ENCODE results near the gene GASK1B. TPM values are rescaled to one million over a fixed set of nuclear protein-coding genes. Genes with fewer than 3 reads are reported as not detected.

GASK1B gene
- total and polyA plus RNA-seq, 2 of the 13 experiments (the other 11 are each of a cell fraction or from before 2014, with no cell fraction given), result 29.1 to 40.4 TPM

DNA sequence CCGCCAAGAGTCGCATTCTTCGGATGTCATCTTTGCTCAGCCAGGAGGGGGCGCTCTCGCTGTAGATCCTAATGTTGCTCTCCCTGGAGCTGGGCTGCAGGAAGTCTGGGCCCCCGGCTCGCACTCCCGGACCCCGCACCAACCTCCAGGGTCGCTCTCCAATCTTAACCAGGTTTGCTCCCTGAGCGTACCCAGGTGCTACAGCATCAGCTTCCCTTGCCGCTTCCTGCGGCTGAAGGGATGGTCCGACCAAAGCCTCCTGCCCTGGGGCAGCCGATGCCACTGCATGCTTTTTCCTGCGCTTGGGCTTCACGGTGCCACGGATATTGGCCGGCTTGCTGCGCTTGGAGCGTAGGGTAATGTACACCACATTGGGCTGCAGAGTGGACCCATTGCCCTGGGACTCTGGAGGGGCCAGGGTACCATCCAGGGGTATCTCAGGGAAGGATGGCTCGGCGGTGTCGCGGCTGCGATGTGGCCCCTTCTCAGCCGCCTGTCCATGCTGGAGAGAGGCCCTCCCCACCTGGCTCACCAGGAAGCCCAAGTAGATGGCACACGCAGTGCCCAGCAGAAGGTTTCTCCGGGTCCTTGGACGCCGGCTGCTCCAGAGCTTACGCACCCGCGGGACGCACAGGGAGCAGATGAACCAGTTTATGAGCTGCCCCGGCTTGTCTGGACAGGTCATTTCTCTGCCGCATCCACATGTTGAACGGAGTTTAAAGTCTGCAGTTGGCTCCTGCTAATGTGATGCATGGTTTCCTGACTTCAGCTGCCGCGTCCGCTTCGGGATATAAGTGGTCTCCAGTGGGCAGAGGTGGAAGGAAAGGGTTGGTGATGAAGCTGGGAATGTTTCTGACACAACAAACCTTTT lies 1.9 kb downstream of the GASK1B start (continued):
- TF ChIP-seq ZC3H4 (CRISPR knock-in tag; IDR thresholded peaks at IDR 0.05; ENCODE audit: borderline replicate concordance), result no peak
- TF ChIP-seq PTBP1 (IDR thresholded peaks at IDR 0.05; ENCODE audit: low read depth, low read length, poor library complexity, severe bottlenecking), result no peak
- peak; percentile 94 for TF ChIP-seq ZBTB38 (CRISPR knock-in tag; IDR thresholded peaks at IDR 0.05)
- no peak for TF ChIP-seq MIER2 (CRISPR knock-in tag; IDR thresholded peaks at IDR 0.05)
- TF ChIP-seq, protein P1, sequence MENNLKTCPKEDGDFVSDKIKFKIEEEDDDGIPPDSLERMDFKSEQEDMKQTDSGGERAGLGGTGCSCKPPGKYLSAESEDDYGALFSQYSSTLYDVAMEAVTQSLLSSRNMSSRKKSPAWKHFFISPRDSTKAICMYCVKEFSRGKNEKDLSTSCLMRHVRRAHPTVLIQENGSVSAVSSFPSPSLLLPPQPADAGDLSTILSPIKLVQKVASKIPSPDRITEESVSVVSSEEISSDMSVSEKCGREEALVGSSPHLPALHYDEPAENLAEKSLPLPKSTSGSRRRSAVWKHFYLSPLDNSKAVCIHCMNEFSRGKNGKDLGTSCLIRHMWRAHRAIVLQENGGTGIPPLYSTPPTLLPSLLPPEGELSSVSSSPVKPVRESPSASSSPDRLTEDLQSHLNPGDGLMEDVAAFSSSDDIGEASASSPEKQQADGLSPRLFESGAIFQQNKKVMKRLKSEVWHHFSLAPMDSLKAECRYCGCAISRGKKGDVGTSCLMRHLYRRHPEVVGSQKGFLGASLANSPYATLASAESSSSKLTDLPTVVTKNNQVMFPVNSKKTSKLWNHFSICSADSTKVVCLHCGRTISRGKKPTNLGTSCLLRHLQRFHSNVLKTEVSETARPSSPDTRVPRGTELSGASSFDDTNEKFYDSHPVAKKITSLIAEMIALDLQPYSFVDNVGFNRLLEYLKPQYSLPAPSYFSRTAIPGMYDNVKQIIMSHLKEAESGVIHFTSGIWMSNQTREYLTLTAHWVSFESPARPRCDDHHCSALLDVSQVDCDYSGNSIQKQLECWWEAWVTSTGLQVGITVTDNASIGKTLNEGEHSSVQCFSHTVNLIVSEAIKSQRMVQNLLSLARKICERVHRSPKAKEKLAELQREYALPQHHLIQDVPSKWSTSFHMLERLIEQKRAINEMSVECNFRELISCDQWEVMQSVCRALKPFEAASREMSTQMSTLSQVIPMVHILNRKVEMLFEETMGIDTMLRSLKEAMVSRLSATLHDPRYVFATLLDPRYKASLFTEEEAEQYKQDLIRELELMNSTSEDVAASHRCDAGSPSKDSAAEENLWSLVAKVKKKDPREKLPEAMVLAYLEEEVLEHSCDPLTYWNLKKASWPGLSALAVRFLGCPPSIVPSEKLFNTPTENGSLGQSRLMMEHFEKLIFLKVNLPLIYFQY (CRISPR knock-in tag; IDR thresholded peaks at IDR 0.05; ENCODE audit: borderline replicate concordance), result no peak
- TF ChIP-seq, protein P2, sequence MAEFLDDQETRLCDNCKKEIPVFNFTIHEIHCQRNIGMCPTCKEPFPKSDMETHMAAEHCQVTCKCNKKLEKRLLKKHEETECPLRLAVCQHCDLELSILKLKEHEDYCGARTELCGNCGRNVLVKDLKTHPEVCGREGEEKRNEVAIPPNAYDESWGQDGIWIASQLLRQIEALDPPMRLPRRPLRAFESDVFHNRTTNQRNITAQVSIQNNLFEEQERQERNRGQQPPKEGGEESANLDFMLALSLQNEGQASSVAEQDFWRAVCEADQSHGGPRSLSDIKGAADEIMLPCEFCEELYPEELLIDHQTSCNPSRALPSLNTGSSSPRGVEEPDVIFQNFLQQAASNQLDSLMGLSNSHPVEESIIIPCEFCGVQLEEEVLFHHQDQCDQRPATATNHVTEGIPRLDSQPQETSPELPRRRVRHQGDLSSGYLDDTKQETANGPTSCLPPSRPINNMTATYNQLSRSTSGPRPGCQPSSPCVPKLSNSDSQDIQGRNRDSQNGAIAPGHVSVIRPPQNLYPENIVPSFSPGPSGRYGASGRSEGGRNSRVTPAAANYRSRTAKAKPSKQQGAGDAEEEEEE (CRISPR knock-in tag; IDR thresholded peaks at IDR 0.05; ENCODE audit: borderline replicate concordance), result no peak
- no peak for TF ChIP-seq HMG20A (CRISPR knock-in tag; IDR thresholded peaks at IDR 0.05; ENCODE audit: borderline replicate concordance)
- TF ChIP-seq NR2F6 (IDR thresholded peaks at IDR 0.05), result no peak
- no peak for TF ChIP-seq NR2F6 (CRISPR knock-in tag; IDR thresholded peaks at IDR 0.05)
- TF ChIP-seq, protein P3, sequence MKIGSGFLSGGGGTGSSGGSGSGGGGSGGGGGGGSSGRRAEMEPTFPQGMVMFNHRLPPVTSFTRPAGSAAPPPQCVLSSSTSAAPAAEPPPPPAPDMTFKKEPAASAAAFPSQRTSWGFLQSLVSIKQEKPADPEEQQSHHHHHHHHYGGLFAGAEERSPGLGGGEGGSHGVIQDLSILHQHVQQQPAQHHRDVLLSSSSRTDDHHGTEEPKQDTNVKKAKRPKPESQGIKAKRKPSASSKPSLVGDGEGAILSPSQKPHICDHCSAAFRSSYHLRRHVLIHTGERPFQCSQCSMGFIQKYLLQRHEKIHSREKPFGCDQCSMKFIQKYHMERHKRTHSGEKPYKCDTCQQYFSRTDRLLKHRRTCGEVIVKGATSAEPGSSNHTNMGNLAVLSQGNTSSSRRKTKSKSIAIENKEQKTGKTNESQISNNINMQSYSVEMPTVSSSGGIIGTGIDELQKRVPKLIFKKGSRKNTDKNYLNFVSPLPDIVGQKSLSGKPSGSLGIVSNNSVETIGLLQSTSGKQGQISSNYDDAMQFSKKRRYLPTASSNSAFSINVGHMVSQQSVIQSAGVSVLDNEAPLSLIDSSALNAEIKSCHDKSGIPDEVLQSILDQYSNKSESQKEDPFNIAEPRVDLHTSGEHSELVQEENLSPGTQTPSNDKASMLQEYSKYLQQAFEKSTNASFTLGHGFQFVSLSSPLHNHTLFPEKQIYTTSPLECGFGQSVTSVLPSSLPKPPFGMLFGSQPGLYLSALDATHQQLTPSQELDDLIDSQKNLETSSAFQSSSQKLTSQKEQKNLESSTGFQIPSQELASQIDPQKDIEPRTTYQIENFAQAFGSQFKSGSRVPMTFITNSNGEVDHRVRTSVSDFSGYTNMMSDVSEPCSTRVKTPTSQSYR (CRISPR knock-in tag; IDR thresholded peaks at IDR 0.05; ENCODE audit: borderline replicate concordance), result no peak
- no peak; the same call in 1 of the 2 replicates for TF ChIP-seq ZNF777 (CRISPR knock-in tag; IDR thresholded peaks at IDR 0.05)
- no peak for TF ChIP-seq PHB2 (IDR thresholded peaks at IDR 0.05; ENCODE audit: partially characterized antibody)
- TF ChIP-seq GZF1 (CRISPR knock-in tag; IDR thresholded peaks at IDR 0.05), result no peak
- no peak for TF ChIP-seq ZNF160 (CRISPR knock-in tag; IDR thresholded peaks at IDR 0.05)
- peak; percentile 52; the same call in 1 of the 2 replicates for TF ChIP-seq ZNF350 (CRISPR knock-in tag; IDR thresholded peaks at IDR 0.05; ENCODE audit: borderline replicate concordance, low read depth)
- TF ChIP-seq, protein P4, sequence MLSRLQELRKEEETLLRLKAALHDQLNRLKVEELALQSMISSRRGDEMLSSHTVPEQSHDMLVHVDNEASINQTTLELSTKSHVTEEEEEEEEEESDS (CRISPR knock-in tag; IDR thresholded peaks at IDR 0.05; ENCODE audit: borderline replicate concordance), result no peak
- TF ChIP-seq, protein P5, sequence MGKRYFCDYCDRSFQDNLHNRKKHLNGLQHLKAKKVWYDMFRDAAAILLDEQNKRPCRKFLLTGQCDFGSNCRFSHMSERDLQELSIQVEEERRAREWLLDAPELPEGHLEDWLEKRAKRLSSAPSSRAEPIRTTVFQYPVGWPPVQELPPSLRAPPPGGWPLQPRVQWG (CRISPR knock-in tag; IDR thresholded peaks at IDR 0.05; ENCODE audit: borderline replicate concordance, low read depth), result no peak
- TF ChIP-seq, protein P6, sequence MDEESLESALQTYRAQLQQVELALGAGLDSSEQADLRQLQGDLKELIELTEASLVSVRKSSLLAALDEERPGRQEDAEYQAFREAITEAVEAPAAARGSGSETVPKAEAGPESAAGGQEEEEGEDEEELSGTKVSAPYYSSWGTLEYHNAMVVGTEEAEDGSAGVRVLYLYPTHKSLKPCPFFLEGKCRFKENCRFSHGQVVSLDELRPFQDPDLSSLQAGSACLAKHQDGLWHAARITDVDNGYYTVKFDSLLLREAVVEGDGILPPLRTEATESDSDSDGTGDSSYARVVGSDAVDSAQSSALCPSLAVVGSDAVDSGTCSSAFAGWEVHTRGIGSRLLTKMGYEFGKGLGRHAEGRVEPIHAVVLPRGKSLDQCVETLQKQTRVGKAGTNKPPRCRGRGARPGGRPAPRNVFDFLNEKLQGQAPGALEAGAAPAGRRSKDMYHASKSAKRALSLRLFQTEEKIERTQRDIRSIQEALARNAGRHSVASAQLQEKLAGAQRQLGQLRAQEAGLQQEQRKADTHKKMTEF (CRISPR knock-in tag; IDR thresholded peaks at IDR 0.05), result peak; percentile 61; the same call in 1 of the 2 replicates
